A549 (cell line): ENCODE results near the gene SLC16A4. TPM values are rescaled to one million over a fixed set of nuclear protein-coding genes. Genes with fewer than 3 reads are reported as not detected.

ENCODE experiments used
- ATAC-seq, 2 experiments: fragments of 200-7000 bp in 1 of 2; fragments of >200 bp in 1 of 2; cut with Nextera tagmentation in 1 of 2; cut with Tn5 transposase in 1 of 2; 3 replicates each; pipeline versions ENCODE4 v1.8.0 to v1.9.1; 2018 to 2020; ENCODE audit warnings: mild to moderate bottlenecking in 1 of 2, moderate library complexity in 1 of 2
- CTCF ChIA-PET: fragments of 300-600 bp; sonication (Branson Sonifier 250); formaldehyde crosslinking; extraction: SDS; loops from one replicate; lab custom pipeline; 2021; ENCODE audit warnings: antibody characterized with exemption, inconsistent platforms; lab: Yijun Ruan, JAX
- POLR2A ChIA-PET: fragments of 350-600 bp; formaldehyde crosslinking; extraction: SDS; loops from one replicate; lab custom pipeline; 2021; ENCODE audit warnings: antibody characterized with exemption, inconsistent platforms; lab: Yijun Ruan, JAX
- DNase-seq, 2 experiments: peaks; one replicate each; pipeline versions ENCODE4 v3.0.0 to v3.0.0-alpha.2; 2011 to 2016; ENCODE audit warnings: low read depth in 1 of 2, low spot score in 1 of 2
- FAIRE-seq: peaks from 2 replicates; lab custom pipeline; 2011; peaks lifted over from hg19 to GRCh38; lab: Jason Lieb, UNC
- H3K27ac ChIP-seq, 2 experiments: fragments of >200 bp; sonication (Bioruptor Twin); formaldehyde crosslinking; 3 replicates each; pipeline ENCODE4 v1.5.1; 2016 to 2017
- H3K4me1 ChIP-seq: fragments of >200 bp; sonication (Bioruptor Twin); formaldehyde crosslinking; 3 replicates; pipeline ENCODE4 v1.6.1; 2016
- H3K4me2 ChIP-seq: fragments of >200 bp; sonication (Bioruptor Twin); formaldehyde crosslinking; 3 replicates; pipeline ENCODE4 v1.6.1; 2016
- H3K4me3 ChIP-seq: fragments of >200 bp; sonication (Bioruptor Twin); formaldehyde crosslinking; 3 replicates; pipeline ENCODE4 v1.5.1; 2016
- H3K9me3 ChIP-seq: fragments of >200 bp; sonication (Bioruptor Twin); formaldehyde crosslinking; 3 replicates; pipeline ENCODE4 v1.6.1; 2016
- CBX2 ChIP-seq: fragments of 200-600 bp; sonication (generic); IDR thresholded peaks from 2 replicates; pipeline ENCODE4 v1.6.1; 2016; ENCODE audit warnings: low read depth, mild to moderate bottlenecking, borderline replicate concordance
- CEBPB ChIP-seq, 2 experiments: fragments of >200 bp in 1 of 2; sonication (Bioruptor Twin) in 1 of 2; formaldehyde crosslinking in 1 of 2; IDR thresholded peaks; 2 replicates each; pipeline ENCODE4 v1.6.1; 2012 to 2016
- CHD4 ChIP-seq: fragments of 200-600 bp; sonication (generic); IDR thresholded peaks from 2 replicates; pipeline ENCODE4 v1.6.1; 2016; ENCODE audit warnings: antibody characterized with exemption, mild to moderate bottlenecking, borderline replicate concordance
- EHF ChIP-seq: fragments of 250-450 bp; sonication (Bioruptor Pico); IDR thresholded peaks from 2 replicates; pipeline ENCODE4 v1.5.0; 2020; ENCODE audit warnings: mild to moderate bottlenecking
- ESRRA ChIP-seq: fragments of 150-350 bp; IDR thresholded peaks from 2 replicates; pipeline ENCODE4 v1.6.1; 2014; ENCODE audit warnings: mild to moderate bottlenecking, low read length, borderline replicate concordance
- FOSL2 ChIP-seq, 2 experiments: fragments of 450-650 bp in 1 of 2; fragments of >200 bp in 1 of 2; sonication (Bioruptor Twin) in 1 of 2; formaldehyde crosslinking; IDR thresholded peaks; 2 replicates each; pipeline versions ENCODE4 v1.5.0 to v1.6.1; 2016 to 2020; ENCODE audit warnings: mild to moderate bottlenecking in 1 of 2, moderate library complexity in 1 of 2
- FOXS1 ChIP-seq: fragments of 250-450 bp; sonication (Bioruptor Pico); IDR thresholded peaks from 2 replicates; pipeline ENCODE4 v1.5.0; 2020; ENCODE audit warnings: mild to moderate bottlenecking, moderate library complexity
- HOXB13 ChIP-seq: fragments of 250-450 bp; sonication (Bioruptor Pico); IDR thresholded peaks from 2 replicates; pipeline ENCODE4 v1.5.0; 2020; ENCODE audit warnings: low read depth, mild to moderate bottlenecking, moderate library complexity
- MAZ ChIP-seq: fragments of 150-350 bp; IDR thresholded peaks from 2 replicates; pipeline ENCODE4 v1.6.1; 2014; ENCODE audit warnings: antibody characterized with exemption, low read depth, low read length, borderline replicate concordance
- MYC ChIP-seq: IDR thresholded peaks from 2 replicates; pipeline ENCODE4 v1.6.1; 2012; ENCODE audit warnings: mild to moderate bottlenecking, inconsistent platforms, low read length, improper control_type of control experiment, borderline replicate concordance
- NFE2L2 ChIP-seq: fragments of 150-350 bp; conservative IDR thresholded peaks from 2 replicates; pipeline ENCODE4 v1.6.1; 2014; ENCODE audit warnings: low read length
- NPAS2 ChIP-seq: fragments of 250-450 bp; sonication (Bioruptor Pico); IDR thresholded peaks from 2 replicates; pipeline ENCODE4 v1.8.0; 2022; ENCODE audit warnings: mild to moderate bottlenecking, moderate library complexity, borderline replicate concordance
- RAD21 ChIP-seq, 2 experiments: fragments of >200 bp in 1 of 2; sonication (Bioruptor Twin) in 1 of 2; formaldehyde crosslinking in 1 of 2; IDR thresholded peaks in 1 of 2; conservative IDR thresholded peaks in 1 of 2; 2 replicates in 1 of 2; 3 replicates in 1 of 2; pipeline ENCODE4 v1.6.1; 2012 to 2018; ENCODE audit warnings: inconsistent platforms in 1 of 2
- RFX5 ChIP-seq: fragments of 450-650 bp; IDR thresholded peaks from 2 replicates; pipeline ENCODE4 v1.7.1; 2014; ENCODE audit warnings: antibody characterized with exemption, mild to moderate bottlenecking, moderate library complexity
- RNF2 ChIP-seq: fragments of 200-600 bp; sonication (generic); IDR thresholded peaks from 2 replicates; pipeline ENCODE4 v1.6.1; 2016; ENCODE audit warnings: low read depth, mild to moderate bottlenecking, antibody characterized with exemption, moderate library complexity, borderline replicate concordance
- SMC3 ChIP-seq: fragments of >200 bp; sonication (Bioruptor Twin); formaldehyde crosslinking; IDR thresholded peaks from 3 replicates; pipeline ENCODE4 v1.6.1; 2018; ENCODE audit warnings: inconsistent platforms
- SREBF2 ChIP-seq: fragments of 450-650 bp; IDR thresholded peaks from 2 replicates; pipeline ENCODE4 v1.6.1; 2014; ENCODE audit warnings: mild to moderate bottlenecking, moderate library complexity
- TP53 ChIP-seq: fragments of 250-450 bp; sonication (Bioruptor Pico); IDR thresholded peaks from 2 replicates; pipeline ENCODE4 v1.5.0; 2021; ENCODE audit warnings: mild to moderate bottlenecking, moderate library complexity
- ZNF302 ChIP-seq: fragments of 250-450 bp; sonication (Bioruptor Pico); IDR thresholded peaks from 2 replicates; pipeline ENCODE4 v1.9.0; 2021; ENCODE audit warnings: inconsistent platforms, mild to moderate bottlenecking, moderate library complexity
- WGBS: methylation state at CpG from one replicate; pipeline ENCODE4 v1.1.6; 2017; ENCODE audit errors: missing lambda C conversion rate; 5-methylcytosine and 5-hydroxymethylcytosine counted together
- polyA plus RNA-seq, 4 experiments: library from polyadenylated mRNA; depleted of rRNA in 3 of 4; stranded (reverse); fragments of >200 nt; fragmentation: RNase III in 1 of 4; extraction: RNeasy Plus Mini Kit Qiagen cat#74134 plus additional on column Dnase treatment in 1 of 4; gene quantifications; 2 replicates in 3 of 4; 3 replicates in 1 of 4; pipeline ENCODE4 v1.2.3, GENCODE V29; 2011 to 2017
- TF ChIP-seq, protein P1 (sequence below): fragments of >200 bp; sonication (Bioruptor Twin); formaldehyde crosslinking; IDR thresholded peaks from 3 replicates; pipeline ENCODE4 v1.6.1; 2016
- TF ChIP-seq, protein P2 (sequence below): fragments of 250-450 bp; sonication (Bioruptor Pico); IDR thresholded peaks from 2 replicates; pipeline ENCODE4 v1.5.0; 2021; ENCODE audit warnings: mild to moderate bottlenecking, moderate library complexity, borderline replicate concordance
- TF ChIP-seq, protein P3 (sequence below): IDR thresholded peaks from 2 replicates; pipeline ENCODE4 v1.6.1; 2012
- TF ChIP-seq, protein P4 (sequence below): fragments of >200 bp; sonication (Bioruptor Twin); formaldehyde crosslinking; IDR thresholded peaks from 2 replicates; pipeline ENCODE4 v1.6.1; 2016
- TF ChIP-seq, protein P5 (sequence below): fragments of 200-600 bp; sonication (generic); IDR thresholded peaks from 2 replicates; pipeline ENCODE4 v1.6.1; 2016; ENCODE audit warnings: antibody characterized with exemption, mild to moderate bottlenecking, moderate library complexity

Gene SLC16A4
- polyA plus RNA-seq, 2 of the 4 experiments (the other 2 are of a cell fraction) = 61.0 to 176 TPM

DNA sequence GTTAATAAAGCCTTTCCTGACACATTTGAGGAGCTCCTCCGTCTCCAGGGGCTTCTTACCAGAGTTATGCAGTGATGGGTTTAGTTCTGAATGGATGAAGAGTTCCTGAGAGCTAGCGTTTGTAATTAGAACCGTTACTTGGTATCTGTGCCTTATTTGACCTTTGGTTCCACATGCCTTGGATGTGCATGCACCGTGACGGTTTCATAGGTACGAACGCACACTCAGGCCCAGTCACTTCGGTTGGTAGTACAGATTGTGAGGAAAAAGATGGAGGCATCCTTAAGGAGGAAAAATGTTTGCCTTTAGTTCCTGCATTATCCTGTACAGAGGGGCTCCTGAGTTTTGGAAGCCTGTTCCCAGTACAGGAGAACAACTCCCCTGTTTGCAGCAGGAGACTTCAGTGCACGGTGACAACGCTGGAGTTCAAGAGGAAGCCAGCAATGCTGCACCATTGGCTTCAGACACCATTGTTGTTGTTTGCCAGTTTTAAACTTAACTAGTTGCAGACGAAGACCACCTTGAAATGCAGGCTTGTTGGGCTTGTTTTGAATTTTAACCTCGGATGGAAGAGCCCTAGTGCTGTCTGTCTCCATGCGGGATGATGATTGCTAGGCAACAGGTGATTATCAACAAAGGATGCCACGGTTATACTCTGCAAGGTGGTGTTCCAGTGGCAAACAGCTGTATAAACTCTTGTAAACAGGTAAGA lies 43.5 kb downstream of the SLC16A4 start:
- no peak overlapping the region for H3K4me3 ChIP-seq
- WGBS = 79% methylated on average over 12 of the region's 14 CpGs
- ATAC-seq = no peak

DNA sequence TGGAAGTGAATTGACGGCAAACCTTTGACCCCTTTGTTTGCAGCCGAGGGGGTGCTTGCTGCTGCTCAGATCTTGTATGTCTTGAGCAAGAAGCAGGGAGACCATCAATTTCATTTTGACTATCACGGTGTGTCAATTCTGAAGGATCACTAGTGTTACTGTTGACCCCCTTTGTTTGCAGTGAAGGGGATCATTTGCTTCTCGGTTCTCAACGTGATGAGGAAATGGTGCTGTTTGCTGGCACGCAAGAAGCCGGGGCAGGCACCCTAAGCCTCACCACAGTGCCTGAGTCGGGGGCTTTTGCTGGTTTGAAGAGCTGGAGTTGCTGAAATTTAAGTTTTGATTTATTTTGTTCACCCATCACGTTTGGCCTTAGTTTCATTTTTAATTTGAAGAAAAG lies 44.1 kb downstream of the SLC16A4 start:
- CTCF ChIA-PET = interaction anchor here (1.4 kb wide), 1 partner anchor 8 kb away, joined by 6 read pairs; the partner anchor contains the start of gene RBM15
- DNase-seq (no peak), FAIRE-seq (no peak), ATAC-seq (no peak)
- Histone ChIP-seq H3K9me3 (no peaks in the 10 kb centered on the region), H3K4me1 (peaks cover 84% of the 10 kb centered on the region), H3K27ac (no peak overlapping the region), H3K4me3 (no peak overlapping the region), H3K4me2 (no peak overlapping the region)
- TF ChIP-seq HOXB13 (CRISPR knock-in tag) = no peak
- TF ChIP-seq, protein P1, sequence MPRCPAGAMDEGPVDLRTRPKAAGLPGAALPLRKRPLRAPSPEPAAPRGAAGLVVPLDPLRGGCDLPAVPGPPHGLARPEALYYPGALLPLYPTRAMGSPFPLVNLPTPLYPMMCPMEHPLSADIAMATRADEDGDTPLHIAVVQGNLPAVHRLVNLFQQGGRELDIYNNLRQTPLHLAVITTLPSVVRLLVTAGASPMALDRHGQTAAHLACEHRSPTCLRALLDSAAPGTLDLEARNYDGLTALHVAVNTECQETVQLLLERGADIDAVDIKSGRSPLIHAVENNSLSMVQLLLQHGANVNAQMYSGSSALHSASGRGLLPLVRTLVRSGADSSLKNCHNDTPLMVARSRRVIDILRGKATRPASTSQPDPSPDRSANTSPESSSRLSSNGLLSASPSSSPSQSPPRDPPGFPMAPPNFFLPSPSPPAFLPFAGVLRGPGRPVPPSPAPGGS = no peak
- TF ChIP-seq, protein P2, sequence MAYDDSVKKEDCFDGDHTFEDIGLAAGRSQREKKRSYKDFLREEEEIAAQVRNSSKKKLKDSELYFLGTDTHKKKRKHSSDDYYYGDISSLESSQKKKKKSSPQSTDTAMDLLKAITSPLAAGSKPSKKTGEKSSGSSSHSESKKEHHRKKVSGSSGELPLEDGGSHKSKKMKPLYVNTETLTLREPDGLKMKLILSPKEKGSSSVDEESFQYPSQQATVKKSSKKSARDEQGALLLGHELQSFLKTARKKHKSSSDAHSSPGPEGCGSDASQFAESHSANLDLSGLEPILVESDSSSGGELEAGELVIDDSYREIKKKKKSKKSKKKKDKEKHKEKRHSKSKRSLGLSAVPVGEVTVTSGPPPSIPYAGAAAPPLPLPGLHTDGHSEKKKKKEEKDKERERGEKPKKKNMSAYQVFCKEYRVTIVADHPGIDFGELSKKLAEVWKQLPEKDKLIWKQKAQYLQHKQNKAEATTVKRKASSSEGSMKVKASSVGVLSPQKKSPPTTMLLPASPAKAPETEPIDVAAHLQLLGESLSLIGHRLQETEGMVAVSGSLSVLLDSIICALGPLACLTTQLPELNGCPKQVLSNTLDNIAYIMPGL = no peak
- no peak for TF ChIP-seq FOSL2 (IDR thresholded peaks at IDR 0.05)
- no peak for TF ChIP-seq FOSL2 (CRISPR knock-in tag; IDR thresholded peaks at IDR 0.05)
- TF ChIP-seq MYC = no peak
- TF ChIP-seq, protein P3, sequence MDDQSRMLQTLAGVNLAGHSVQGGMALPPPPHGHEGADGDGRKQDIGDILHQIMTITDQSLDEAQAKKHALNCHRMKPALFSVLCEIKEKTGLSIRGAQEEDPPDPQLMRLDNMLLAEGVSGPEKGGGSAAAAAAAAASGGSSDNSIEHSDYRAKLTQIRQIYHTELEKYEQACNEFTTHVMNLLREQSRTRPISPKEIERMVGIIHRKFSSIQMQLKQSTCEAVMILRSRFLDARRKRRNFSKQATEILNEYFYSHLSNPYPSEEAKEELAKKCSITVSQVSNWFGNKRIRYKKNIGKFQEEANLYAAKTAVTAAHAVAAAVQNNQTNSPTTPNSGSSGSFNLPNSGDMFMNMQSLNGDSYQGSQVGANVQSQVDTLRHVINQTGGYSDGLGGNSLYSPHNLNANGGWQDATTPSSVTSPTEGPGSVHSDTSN = no peak
- TF ChIP-seq EHF (CRISPR knock-in tag) = no peak
- no peak for TF ChIP-seq MAZ
- no peak for TF ChIP-seq CHD4
- no peak for TF ChIP-seq CBX2
- no peak for TF ChIP-seq FOXS1
- TF ChIP-seq ESRRA = no peak
- TF ChIP-seq, protein P4, sequence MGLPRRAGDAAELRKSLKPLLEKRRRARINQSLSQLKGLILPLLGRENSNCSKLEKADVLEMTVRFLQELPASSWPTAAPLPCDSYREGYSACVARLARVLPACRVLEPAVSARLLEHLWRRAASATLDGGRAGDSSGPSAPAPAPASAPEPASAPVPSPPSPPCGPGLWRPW = no peak
- POLR2A ChIA-PET = no interaction called here
- 85% methylated on average over 9 of the region's 9 CpGs for WGBS

More for the DNA sequence above, 43.5 kb downstream of the SLC16A4 start:
- H3K9me3 ChIP-seq = no peaks in the 10 kb centered on the region
- TF ChIP-seq RNF2 (no peak), FOSL2 (IDR thresholded peaks at IDR 0.05) (no peak), FOSL2 (CRISPR knock-in tag; IDR thresholded peaks at IDR 0.05) (no peak), SREBF2 (no peak), RFX5 (no peak), CEBPB (IDR thresholded peaks at IDR 0.05) (no peak), RAD21 (conservative IDR thresholded peaks at IDR 0.05 in 1 of 2, IDR thresholded peaks at IDR 0.05 in 1 of 2) (no peak), NFE2L2 (no peak), EHF (CRISPR knock-in tag) (no peak), ZNF302 (CRISPR knock-in tag) (no peak), SMC3 (no peak), HOXB13 (CRISPR knock-in tag) (no peak), TP53 (no peak), NPAS2 (CRISPR knock-in tag) (no peak)
- TF ChIP-seq, protein P4 = no peak
- TF ChIP-seq, protein P5, sequence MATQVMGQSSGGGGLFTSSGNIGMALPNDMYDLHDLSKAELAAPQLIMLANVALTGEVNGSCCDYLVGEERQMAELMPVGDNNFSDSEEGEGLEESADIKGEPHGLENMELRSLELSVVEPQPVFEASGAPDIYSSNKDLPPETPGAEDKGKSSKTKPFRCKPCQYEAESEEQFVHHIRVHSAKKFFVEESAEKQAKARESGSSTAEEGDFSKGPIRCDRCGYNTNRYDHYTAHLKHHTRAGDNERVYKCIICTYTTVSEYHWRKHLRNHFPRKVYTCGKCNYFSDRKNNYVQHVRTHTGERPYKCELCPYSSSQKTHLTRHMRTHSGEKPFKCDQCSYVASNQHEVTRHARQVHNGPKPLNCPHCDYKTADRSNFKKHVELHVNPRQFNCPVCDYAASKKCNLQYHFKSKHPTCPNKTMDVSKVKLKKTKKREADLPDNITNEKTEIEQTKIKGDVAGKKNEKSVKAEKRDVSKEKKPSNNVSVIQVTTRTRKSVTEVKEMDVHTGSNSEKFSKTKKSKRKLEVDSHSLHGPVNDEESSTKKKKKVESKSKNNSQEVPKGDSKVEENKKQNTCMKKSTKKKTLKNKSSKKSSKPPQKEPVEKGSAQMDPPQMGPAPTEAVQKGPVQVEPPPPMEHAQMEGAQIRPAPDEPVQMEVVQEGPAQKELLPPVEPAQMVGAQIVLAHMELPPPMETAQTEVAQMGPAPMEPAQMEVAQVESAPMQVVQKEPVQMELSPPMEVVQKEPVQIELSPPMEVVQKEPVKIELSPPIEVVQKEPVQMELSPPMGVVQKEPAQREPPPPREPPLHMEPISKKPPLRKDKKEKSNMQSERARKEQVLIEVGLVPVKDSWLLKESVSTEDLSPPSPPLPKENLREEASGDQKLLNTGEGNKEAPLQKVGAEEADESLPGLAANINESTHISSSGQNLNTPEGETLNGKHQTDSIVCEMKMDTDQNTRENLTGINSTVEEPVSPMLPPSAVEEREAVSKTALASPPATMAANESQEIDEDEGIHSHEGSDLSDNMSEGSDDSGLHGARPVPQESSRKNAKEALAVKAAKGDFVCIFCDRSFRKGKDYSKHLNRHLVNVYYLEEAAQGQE = no peak
- TF ChIP-seq, protein P3 = no peak
- ChIA-PET CTCF (interaction anchor here (1.3 to 1.4 kb wide), 2 partner anchors 8 to 65 kb away, joined by 3 to 6 read pairs; partner anchors contain the start of gene RBM15), POLR2A (interaction anchor here (1.3 kb wide), 1 partner anchor 8 kb away, joined by 6 read pairs; the partner anchor contains the start of gene RBM15)
- DNase-seq (no peak), FAIRE-seq (no peak)
- no peak overlapping the region for H3K27ac ChIP-seq
- peak overlapping the region; percentile 17 for H3K4me2 ChIP-seq
- peaks cover 77% of the 10 kb centered on the region for H3K4me1 ChIP-seq
